Thyroid gland (tissue), 4 donors: ENCODE data around the gene ANKLE1. TPM values are rescaled to one million over a fixed set of nuclear protein-coding genes. Genes with fewer than 3 reads are reported as not detected.

Experiments
- DNase-seq, 2 donors: peaks; one replicate each; pipeline ENCODE4 v3.0.0-alpha.2; 2019
- H3K27ac ChIP-seq, 3 donors: fragments of 200-600 bp; sonication (generic); 1 replicate in 2 of 3; 2 replicates in 1 of 3; pipeline ENCODE4 v1.5.1; 2016 to 2019; ENCODE audit warnings: mild to moderate bottlenecking in 1 of 3, moderate library complexity in 1 of 3
- H3K27me3 ChIP-seq: fragments of 200-600 bp; sonication (generic); one replicate; pipeline ENCODE4 v1.5.1; 2019
- H3K36me3 ChIP-seq, 2 donors: fragments of 200-600 bp; sonication (generic); one replicate each; pipeline ENCODE4 v1.5.1; 2016 to 2019
- H3K4me1 ChIP-seq, 2 donors: fragments of 200-600 bp; sonication (generic); one replicate each; pipeline ENCODE4 v1.5.1; 2017 to 2019
- H3K4me3 ChIP-seq, 3 donors: fragments of 200-600 bp; sonication (generic); replicated peaks in 1 of 3; 1 replicate in 2 of 3; 2 replicates in 1 of 3; pipeline ENCODE4 v1.5.1; 2016; ENCODE audit warnings: mild to moderate bottlenecking in 1 of 3
- H3K9me3 ChIP-seq: fragments of 200-600 bp; sonication (generic); one replicate; pipeline ENCODE4 v1.5.1; 2017
- CTCF ChIP-seq, 6 experiments: fragments of 200-600 bp in 3 of 6; fragments of 450-650 bp in 3 of 6; sonication (generic) in 3 of 6; IDR thresholded peaks; one replicate each; pipeline ENCODE4 v1.5.1; 2016 to 2019; ENCODE audit warnings: antibody characterized with exemption in 6 of 6, mild to moderate bottlenecking in 2 of 6, inconsistent platforms in 1 of 6, moderate library complexity in 1 of 6
- POLR2A ChIP-seq, 2 donors: fragments of 450-650 bp; IDR thresholded peaks; one replicate each; pipeline ENCODE4 v1.6.1; 2017; ENCODE audit warnings: antibody characterized with exemption in 2 of 2, mild to moderate bottlenecking in 2 of 2, moderate library complexity in 1 of 2
- WGBS, 2 donors: methylation state at CpG; one replicate each; pipeline ENCODE4 v1.1.5; 2017; 5-methylcytosine and 5-hydroxymethylcytosine counted together
- intact Hi-C: fragments of 100-400 bp; cut with DNase I; formaldehyde crosslinking; loops from one replicate; pipeline ENCODE4 v1.15.1; 2023
- total RNA-seq, 4 donors: library from RNA; depleted of rRNA; stranded (reverse); fragments of >200 nt; gene quantifications; one replicate each; pipeline ENCODE4 v1.2.3, GENCODE V29; 2016

ANKLE1 gene
- total RNA-seq, 4 donors from 2014 or later: 0.11 to 0.40 (median 0.27) TPM

- no peaks in the 10 kb centered on the region for H3K27me3 ChIP-seq
- H3K9me3 ChIP-seq: no peaks in the 10 kb centered on the region
- H3K4me3 ChIP-seq: no peak overlapping the region
- 89 to 92% methylated on average over 10 of the region's 10 CpGs for WGBS, 2 donors
- intact Hi-C loops: no loop called here
- no peak overlapping the region for H3K27ac ChIP-seq
- TF ChIP-seq POLR2A (IDR thresholded peaks at IDR 0.05) (no peak), CTCF (IDR thresholded peaks at IDR 0.05) (no peak)
- no peak for DNase-seq
- H3K36me3 ChIP-seq: no peaks in the 10 kb centered on the region
- no peaks in the 10 kb centered on the region for H3K4me1 ChIP-seq
Observed at GRCh38 chr19:17254636-17255035, 27.1 kb upstream of the ANKLE1 start.

- Histone ChIP-seq H3K27ac (no peak overlapping the region), H3K4me1 (no peaks in the 10 kb centered on the region), H3K36me3 (no peaks in the 10 kb centered on the region), H3K4me3 (no peak overlapping the region), H3K27me3 (no peaks in the 10 kb centered on the region), H3K9me3 (no peaks in the 10 kb centered on the region)
- DNase-seq: peak in 1 of 2 donors; percentile 12
- WGBS, 2 donors: 52 to 55% methylated on average over 16 to 18 of the region's 18 CpGs
- intact Hi-C loops: no loop called here
- no peak for TF ChIP-seq POLR2A (IDR thresholded peaks at IDR 0.05)
- TF ChIP-seq CTCF (IDR thresholded peaks at IDR 0.05): no peak
Observed at GRCh38 chr19:17255150-17255621, 26.5 kb upstream of the ANKLE1 start.

GRCh38 chr19:17256130-17256529 lies 25.6 kb upstream of the ANKLE1 start:
- intact Hi-C loops: no loop called here
- WGBS, 2 donors: 74 to 95% methylated on average over 3 of the region's 3 CpGs
- H3K27me3 ChIP-seq: no peaks in the 10 kb centered on the region
- H3K4me3 ChIP-seq: no peak overlapping the region
- DNase-seq: no peak
- no peaks in the 10 kb centered on the region for H3K36me3 ChIP-seq
- H3K4me1 ChIP-seq: no peaks in the 10 kb centered on the region
- TF ChIP-seq POLR2A (IDR thresholded peaks at IDR 0.05): no peak
- TF ChIP-seq CTCF (IDR thresholded peaks at IDR 0.05): no peak
- no peak overlapping the region for H3K27ac ChIP-seq
- H3K9me3 ChIP-seq: no peaks in the 10 kb centered on the region

- Histone ChIP-seq H3K27ac (no peak overlapping the region), H3K27me3 (no peaks in the 10 kb centered on the region), H3K4me1 (no peaks in the 10 kb centered on the region), H3K9me3 (no peaks in the 10 kb centered on the region), H3K36me3 (no peaks in the 10 kb centered on the region), H3K4me3 (no peak overlapping the region)
- WGBS, 2 donors: 89 to 99% methylated on average over 9 of the region's 9 CpGs
- no peak for TF ChIP-seq CTCF (IDR thresholded peaks at IDR 0.05)
- no peak for TF ChIP-seq POLR2A (IDR thresholded peaks at IDR 0.05)
- DNase-seq: no peak
- intact Hi-C loops: no loop called here
Observed at GRCh38 chr19:17259118-17259780, 22.5 kb upstream of the ANKLE1 start.

GRCh38 chr19:17259934-17260333 lies 21.8 kb upstream of the ANKLE1 start:
- H3K4me1 ChIP-seq: no peaks in the 10 kb centered on the region
- intact Hi-C loops: loop anchor here (10.0 kb wide), 1 partner anchor 45 kb away; the partner anchor contains the start of gene USE1
- H3K27me3 ChIP-seq: no peaks in the 10 kb centered on the region
- no peak overlapping the region for H3K4me3 ChIP-seq
- no peak for DNase-seq
- TF ChIP-seq CTCF (IDR thresholded peaks at IDR 0.05) (no peak), POLR2A (IDR thresholded peaks at IDR 0.05) (no peak)
- 50 to 67% methylated on average over 1 of the region's 1 CpG for WGBS, 2 donors
- H3K27ac ChIP-seq: no peak overlapping the region
- no peaks in the 10 kb centered on the region for H3K36me3 ChIP-seq
- no peaks in the 10 kb centered on the region for H3K9me3 ChIP-seq
